GM19463 (cell line): ENCODE data around the gene PPP1R1B.

ENCODE experiments used
- ATAC-seq: cut with Tn5 transposase; IDR thresholded peaks from one replicate; pipeline ENCODE4 v1.9.1; 2021; ENCODE audit warnings: mild to moderate bottlenecking, moderate library complexity; ENCODE audit not compliant: unreplicated experiment

The PPP1R1B gene

GRCh38 chr17:39631403-39631802 lies 4.7 kb downstream of the PPP1R1B start:
- no peak for ATAC-seq

- ATAC-seq: no peak
Observed at GRCh38 chr17:39632153-39632941, 5.6 kb downstream of the PPP1R1B start.

GRCh38 chr17:39633570-39634183 lies 6.9 kb downstream of the PPP1R1B start:
- no peak for ATAC-seq

- ATAC-seq: no peak
Observed at GRCh38 chr17:39634384-39634871, 7.7 kb downstream of the PPP1R1B start.

- ATAC-seq: no peak
Observed at GRCh38 chr17:39635614-39636176, 8.9 kb downstream of the PPP1R1B start.

- ATAC-seq: peak; percentile 11
Observed at GRCh38 chr17:39636587-39636926, 9.8 kb downstream of the PPP1R1B start.

- ATAC-seq: peak; percentile 77
Observed at GRCh38 chr17:39636927-39637736, 10.4 kb downstream of the PPP1R1B start, which contains the start of gene STARD3. Gene STARD3, plus strand, starts transcription at chr17:39637144. Its CDS starts 16,388 bp downstream, at chr17:39653532.

GRCh38 chr17:39638317-39638716 lies 11.6 kb downstream of the PPP1R1B start:
- no peak for ATAC-seq

- no peak for ATAC-seq
Observed at GRCh38 chr17:39639043-39639442, 12.3 kb downstream of the PPP1R1B start.

- ATAC-seq: no peak
Observed at GRCh38 chr17:39639566-39640458, 13.1 kb downstream of the PPP1R1B start.

GRCh38 chr17:39640591-39641031 lies 13.9 kb downstream of the PPP1R1B start:
- ATAC-seq: no peak

GRCh38 chr17:39641097-39641496 lies 14.3 kb downstream of the PPP1R1B start:
- no peak for ATAC-seq

- no peak for ATAC-seq
Observed at GRCh38 chr17:39641883-39642282, 15.1 kb downstream of the PPP1R1B start.

GRCh38 chr17:39642291-39643074 lies 15.7 kb downstream of the PPP1R1B start:
- ATAC-seq: no peak

GRCh38 chr17:39643271-39643670 lies 16.5 kb downstream of the PPP1R1B start:
- no peak for ATAC-seq

GRCh38 chr17:39647256-39647655 lies 20.5 kb downstream of the PPP1R1B start:
- no peak for ATAC-seq

GRCh38 chr17:39648616-39649366 lies 22.0 kb downstream of the PPP1R1B start:
- ATAC-seq: no peak

- ATAC-seq: no peak
Observed at GRCh38 chr17:39650121-39650579, 23.4 kb downstream of the PPP1R1B start.
